ENCODE results near the gene HLA-DMA. TPM values are rescaled to one million over a fixed set of nuclear protein-coding genes. Genes with fewer than 3 reads are reported as not detected.

The HLA-DMA gene
- total and polyA plus RNA-seq, 2 of the 13 experiments (the other 11 are each of a cell fraction or from before 2014, with no cell fraction given), result 0.70 to 0.71 TPM

- no peak for TF ChIP-seq SYNCRIP (IDR thresholded peaks at IDR 0.05; ENCODE audit: insufficient read depth, low read depth, low read length)
- no peak for TF ChIP-seq TOPORS (CRISPR knock-in tag; IDR thresholded peaks at IDR 0.05)
- TF ChIP-seq GABPB1 (CRISPR knock-in tag; IDR thresholded peaks at IDR 0.05), result peak; percentile 69; the same call in 1 of the 2 replicates
- no peak for TF ChIP-seq KLF11 (CRISPR knock-in tag; IDR thresholded peaks at IDR 0.05)
- TF ChIP-seq ZFP1 (CRISPR knock-in tag; IDR thresholded peaks at IDR 0.05), result peak; percentile 44; the same call in 1 of the 2 replicates
- no peak for TF ChIP-seq SNRNP70 (IDR thresholded peaks at IDR 0.05; ENCODE audit: low read depth, low read length)
- peak; percentile 74; the same call in 1 of the 2 replicates for TF ChIP-seq KAT8 (CRISPR knock-in tag; IDR thresholded peaks at IDR 0.05)
- TF ChIP-seq, protein P1, sequence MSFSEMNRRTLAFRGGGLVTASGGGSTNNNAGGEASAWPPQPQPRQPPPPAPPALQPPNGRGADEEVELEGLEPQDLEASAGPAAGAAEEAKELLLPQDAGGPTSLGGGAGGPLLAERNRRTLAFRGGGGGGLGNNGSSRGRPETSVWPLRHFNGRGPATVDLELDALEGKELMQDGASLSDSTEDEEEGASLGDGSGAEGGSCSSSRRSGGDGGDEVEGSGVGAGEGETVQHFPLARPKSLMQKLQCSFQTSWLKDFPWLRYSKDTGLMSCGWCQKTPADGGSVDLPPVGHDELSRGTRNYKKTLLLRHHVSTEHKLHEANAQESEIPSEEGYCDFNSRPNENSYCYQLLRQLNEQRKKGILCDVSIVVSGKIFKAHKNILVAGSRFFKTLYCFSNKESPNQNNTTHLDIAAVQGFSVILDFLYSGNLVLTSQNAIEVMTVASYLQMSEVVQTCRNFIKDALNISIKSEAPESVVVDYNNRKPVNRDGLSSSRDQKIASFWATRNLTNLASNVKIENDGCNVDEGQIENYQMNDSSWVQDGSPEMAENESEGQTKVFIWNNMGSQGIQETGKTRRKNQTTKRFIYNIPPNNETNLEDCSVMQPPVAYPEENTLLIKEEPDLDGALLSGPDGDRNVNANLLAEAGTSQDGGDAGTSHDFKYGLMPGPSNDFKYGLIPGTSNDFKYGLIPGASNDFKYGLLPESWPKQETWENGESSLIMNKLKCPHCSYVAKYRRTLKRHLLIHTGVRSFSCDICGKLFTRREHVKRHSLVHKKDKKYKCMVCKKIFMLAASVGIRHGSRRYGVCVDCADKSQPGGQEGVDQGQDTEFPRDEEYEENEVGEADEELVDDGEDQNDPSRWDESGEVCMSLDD (CRISPR knock-in tag; IDR thresholded peaks at IDR 0.05; ENCODE audit: borderline replicate concordance), result no peak
- TF ChIP-seq MEF2D (CRISPR knock-in tag; IDR thresholded peaks at IDR 0.05), result no peak; the same call in 1 of the 2 replicates
- TF ChIP-seq FOXM1 (CRISPR knock-in tag; IDR thresholded peaks at IDR 0.05), result no peak
- no peak for TF ChIP-seq TBP (CRISPR knock-in tag; IDR thresholded peaks at IDR 0.05)
- 0 out of 2 replicates have a peak, but pooled peaks have one; percentile 14 for TF ChIP-seq ZNF124 (CRISPR knock-in tag; IDR thresholded peaks at IDR 0.05)
- TF ChIP-seq, protein P2, sequence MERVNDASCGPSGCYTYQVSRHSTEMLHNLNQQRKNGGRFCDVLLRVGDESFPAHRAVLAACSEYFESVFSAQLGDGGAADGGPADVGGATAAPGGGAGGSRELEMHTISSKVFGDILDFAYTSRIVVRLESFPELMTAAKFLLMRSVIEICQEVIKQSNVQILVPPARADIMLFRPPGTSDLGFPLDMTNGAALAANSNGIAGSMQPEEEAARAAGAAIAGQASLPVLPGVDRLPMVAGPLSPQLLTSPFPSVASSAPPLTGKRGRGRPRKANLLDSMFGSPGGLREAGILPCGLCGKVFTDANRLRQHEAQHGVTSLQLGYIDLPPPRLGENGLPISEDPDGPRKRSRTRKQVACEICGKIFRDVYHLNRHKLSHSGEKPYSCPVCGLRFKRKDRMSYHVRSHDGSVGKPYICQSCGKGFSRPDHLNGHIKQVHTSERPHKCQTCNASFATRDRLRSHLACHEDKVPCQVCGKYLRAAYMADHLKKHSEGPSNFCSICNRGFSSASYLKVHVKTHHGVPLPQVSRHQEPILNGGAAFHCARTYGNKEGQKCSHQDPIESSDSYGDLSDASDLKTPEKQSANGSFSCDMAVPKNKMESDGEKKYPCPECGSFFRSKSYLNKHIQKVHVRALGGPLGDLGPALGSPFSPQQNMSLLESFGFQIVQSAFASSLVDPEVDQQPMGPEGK (CRISPR knock-in tag; IDR thresholded peaks at IDR 0.05), result peak; percentile 60
- TF ChIP-seq ZFP36L1 (CRISPR knock-in tag; IDR thresholded peaks at IDR 0.05), result no peak
- no peak for TF ChIP-seq CHCHD3 (CRISPR knock-in tag; IDR thresholded peaks at IDR 0.05)
- TF ChIP-seq AGO2 (optimal IDR thresholded peaks at IDR 0.05; ENCODE audit: low read depth, low read length), result no peak
- 0 out of 2 replicates have a peak, but pooled peaks have one; percentile 11 for TF ChIP-seq TFE3 (CRISPR knock-in tag; IDR thresholded peaks at IDR 0.05)
- TF ChIP-seq HES4 (CRISPR knock-in tag; IDR thresholded peaks at IDR 0.05; ENCODE audit: borderline replicate concordance), result no peak
Observed at GRCh38 chr6:32967151-32968091, 14.5 kb upstream of the HLA-DMA start (continued).
